HCT116 (cell line): ENCODE results near the gene RALGPS2. TPM values are rescaled to one million over a fixed set of nuclear protein-coding genes. Genes with fewer than 3 reads are reported as not detected.
A peak's percentile ranks its signal among the peaks of the same experiment; 100 is the strongest.

Experiments
- ATAC-seq: fragments of 200-7000 bp; cut with Tn5 transposase; 2 replicates; pipeline ENCODE4 v1.9.1; 2020; ENCODE audit warnings: mild to moderate bottlenecking, moderate library complexity
- BruUV-seq: library from RNA; stranded (reverse); fragments of 400-500 nt; replicated peaks from 2 replicates; lab custom pipeline; 2021; lab: Mats Ljungman, UMichigan
- CTCF ChIA-PET: fragments of 300-600 bp; sonication (Branson Sonifier 250); formaldehyde crosslinking; loops from one replicate; lab custom pipeline; 2021; ENCODE audit warnings: antibody characterized with exemption; lab: Charles Lee
- POLR2A ChIA-PET: fragments of 300-600, 350-600 bp; sonication (Branson Sonifier 250); formaldehyde crosslinking; loops from one replicate; lab custom pipeline; 2021; ENCODE audit warnings: antibody characterized with exemption; lab: Charles Lee
- RAD21 ChIA-PET, 2 experiments: fragments of 300-600 bp; sonication (Branson Sonifier 250); formaldehyde crosslinking; loops; one replicate each; lab custom pipeline; 2023; ENCODE audit warnings: low total read pairs in 2 of 2; ENCODE audit not compliant: uncharacterized antibody in 2 of 2, unreplicated experiment in 2 of 2, low non-redundant PET in 1 of 2; lab: Charles Lee
- DNase-seq: peaks from one replicate; pipeline ENCODE4 v3.0.0-alpha.2; 2010; ENCODE audit warnings: low read depth, low spot score
- H2AFZ ChIP-seq: fragments of 200-600 bp; shearing (Covaris generic), sonication (generic); 2 replicates; pipeline ENCODE4 v1.6.1; 2017; ENCODE audit warnings: low read depth, mixed run types, mixed read lengths, antibody characterized with exemption, low read length; ENCODE audit not compliant: poor library complexity, severe bottlenecking
- H3K27ac ChIP-seq: 2 replicates; pipeline ENCODE4 v1.5.1; 2012; ENCODE audit warnings: low read depth, low read length
- H3K27me3 ChIP-seq: fragments of 200-600 bp; sonication (generic); 2 replicates; pipeline ENCODE4 v1.6.1; 2016; ENCODE audit warnings: mixed run types, low read length, mixed read lengths; ENCODE audit not compliant: insufficient read depth
- H3K36me3 ChIP-seq, 2 experiments: fragments of 200-500 bp in 1 of 2; fragments of 200-600 bp in 1 of 2; sonication (Bioruptor generic) in 1 of 2; sonication (generic) in 1 of 2; 2 replicates each; pipeline versions ENCODE4 v1.5.1 to v1.6.1; 2014 to 2016; ENCODE audit warnings: low read length in 2 of 2, inconsistent platforms in 1 of 2, mixed read lengths in 1 of 2, mixed run types in 1 of 2; ENCODE audit not compliant: insufficient read depth in 2 of 2, control insufficient read depth in 1 of 2
- H3K4me1 ChIP-seq, 2 experiments: fragments of 200-600 bp in 1 of 2; sonication (generic) in 1 of 2; 2 replicates each; pipeline versions ENCODE4 v1.5.1 to v1.6.1; 2012 to 2017; ENCODE audit warnings: low read length in 2 of 2, inconsistent platforms in 1 of 2, mild to moderate bottlenecking in 1 of 2, mixed read lengths in 1 of 2, mixed run types in 1 of 2, moderate library complexity in 1 of 2; ENCODE audit not compliant: insufficient read depth in 2 of 2, control insufficient read depth in 1 of 2
- H3K4me2 ChIP-seq: fragments of 200-600 bp; sonication (generic); 2 replicates; pipeline ENCODE4 v1.6.1; 2017; ENCODE audit warnings: mixed run types, low read length, mixed read lengths
- H3K4me3 ChIP-seq, 2 experiments: fragments of 200-600 bp in 1 of 2; sonication (generic) in 1 of 2; replicated peaks in 1 of 2; 2 replicates each; pipeline ENCODE4 v1.5.1; 2011 to 2016; ENCODE audit warnings: low read length in 2 of 2, control low read depth in 1 of 2, low read depth in 1 of 2, mild to moderate bottlenecking in 1 of 2, mixed read lengths in 1 of 2, mixed run types in 1 of 2
- H3K79me2 ChIP-seq: fragments of 200-600 bp; sonication (generic); 2 replicates; pipeline ENCODE4 v1.6.1; 2017; ENCODE audit warnings: mild to moderate bottlenecking, mixed run types, low read length, moderate library complexity, mixed read lengths; ENCODE audit not compliant: insufficient read depth
- H3K9ac ChIP-seq: fragments of 200-600 bp; sonication (generic); 2 replicates; pipeline ENCODE4 v1.6.1; 2016; ENCODE audit warnings: low read length, mixed read lengths
- H3K9me2 ChIP-seq: fragments of 200-600 bp; sonication (generic), shearing (Covaris generic); 2 replicates; pipeline ENCODE4 v1.6.1; 2017; ENCODE audit warnings: mixed run types, mild to moderate bottlenecking, moderate library complexity; ENCODE audit not compliant: insufficient read depth
- H3K9me3 ChIP-seq, 2 experiments: fragments of 200-500 bp in 1 of 2; fragments of 200-600 bp in 1 of 2; sonication (Bioruptor generic) in 1 of 2; sonication (generic) in 1 of 2; 2 replicates each; pipeline ENCODE4 v1.6.1; 2014 to 2017; ENCODE audit warnings: low read length in 2 of 2, mixed read lengths in 2 of 2, inconsistent platforms in 1 of 2, low read depth in 1 of 2, mild to moderate bottlenecking in 1 of 2, mixed run types in 1 of 2, moderate library complexity in 1 of 2; ENCODE audit not compliant: control insufficient read depth in 1 of 2, insufficient read depth in 1 of 2
- H4K20me1 ChIP-seq: fragments of 200-600 bp; sonication (generic), shearing (Covaris generic); 2 replicates; pipeline ENCODE4 v1.6.1; 2017; ENCODE audit warnings: mixed run types, mild to moderate bottlenecking, moderate library complexity; ENCODE audit not compliant: insufficient read depth
- ATF3 ChIP-seq: IDR thresholded peaks from 2 replicates; pipeline ENCODE4 v1.6.1; 2012
- CBX3 ChIP-seq: IDR thresholded peaks from 2 replicates; pipeline ENCODE4 v1.6.1; 2012; ENCODE audit warnings: low read depth
- CTCF ChIP-seq, 3 experiments: fragments of 200-600 bp in 1 of 3; sonication (generic) in 1 of 3; IDR thresholded peaks in 2 of 3; conservative IDR thresholded peaks in 1 of 3; 2 replicates each; pipeline ENCODE4 v1.5.1; 2012 to 2017; ENCODE audit warnings: low read depth in 2 of 3, low read length in 2 of 3, antibody characterized with exemption in 1 of 3, borderline replicate concordance in 1 of 3, control low read depth in 1 of 3, mild to moderate bottlenecking in 1 of 3, mixed read lengths in 1 of 3, mixed run types in 1 of 3, moderate library complexity in 1 of 3; ENCODE audit not compliant: insufficient read depth in 1 of 3
- EGR1 ChIP-seq: IDR thresholded peaks from 2 replicates; pipeline ENCODE4 v1.6.1; 2012; ENCODE audit warnings: low read depth
- ELF1 ChIP-seq: IDR thresholded peaks from 2 replicates; pipeline ENCODE4 v1.6.1; 2012; ENCODE audit warnings: low read depth, borderline replicate concordance
- EZH2 ChIP-seq: fragments of 200-600 bp; sonication (generic); IDR thresholded peaks from 2 replicates; pipeline ENCODE4 v1.6.1; 2017; ENCODE audit warnings: antibody characterized with exemption, mixed run types
- EZH2phosphoT487 ChIP-seq: fragments of 200-600 bp; IDR thresholded peaks from 2 replicates; pipeline ENCODE4 v1.6.1; 2018; ENCODE audit warnings: antibody characterized with exemption, borderline replicate concordance
- FOSL1 ChIP-seq: IDR thresholded peaks from 2 replicates; pipeline ENCODE4 v1.6.1; 2012; ENCODE audit warnings: low read depth
- JUND ChIP-seq: IDR thresholded peaks from 2 replicates; pipeline ENCODE4 v1.6.1; 2012
- MAX ChIP-seq: IDR thresholded peaks from 2 replicates; pipeline ENCODE4 v1.6.1; 2012
- POLR2AphosphoS5 ChIP-seq: IDR thresholded peaks from 2 replicates; pipeline ENCODE4 v1.6.1; 2011; ENCODE audit warnings: mild to moderate bottlenecking, low read depth, low read length, moderate library complexity
- RAD21 ChIP-seq: IDR thresholded peaks from 2 replicates; pipeline ENCODE4 v1.6.1; 2012; ENCODE audit warnings: low read depth, mild to moderate bottlenecking
- SIN3A ChIP-seq: IDR thresholded peaks from 2 replicates; pipeline ENCODE4 v1.6.1; 2012; ENCODE audit warnings: low read depth
- SRF ChIP-seq: IDR thresholded peaks from 2 replicates; pipeline ENCODE4 v1.6.1; 2012; ENCODE audit warnings: low read depth
- ZBTB33 ChIP-seq: IDR thresholded peaks from 2 replicates; pipeline ENCODE4 v1.6.1; 2011; ENCODE audit warnings: mild to moderate bottlenecking, low read length, moderate library complexity; ENCODE audit not compliant: insufficient replicate concordance; ENCODE audit errors: extremely low read depth
- ZFX ChIP-seq: fragments of 450-650 bp; IDR thresholded peaks from 2 replicates; pipeline ENCODE4 v1.6.1; 2017
- ZNF274 ChIP-seq: fragments of 200-500 bp; sonication (Bioruptor generic); IDR thresholded peaks from 2 replicates; pipeline ENCODE4 v1.6.1; 2014; ENCODE audit warnings: mild to moderate bottlenecking, low read depth, low read length, inconsistent platforms
- intact Hi-C: fragments of 100-400 bp; cut with micrococcal nuclease; formaldehyde crosslinking; loops from 2 replicates; pipeline ENCODE4 v1.10.0; 2022
- total RNA-seq: library from RNA; stranded (reverse); gene quantifications from one replicate; pipeline ENCODE4 v1.2.1, GENCODE V29; 2021; ENCODE audit not compliant: unreplicated experiment

Gene RALGPS2
- total RNA-seq, 1 experiment from 2014 or later, result 25.6 TPM

GRCh38 chr1:178679237-178679636, 45.8 kb upstream of the RALGPS2 start:
- Histone ChIP-seq H3K27me3 (no peaks in the 10 kb centered on the region), H3K9ac (no peak overlapping the region), H2AFZ (peak overlapping the region; percentile 8), H4K20me1 (no peaks in the 10 kb centered on the region), H3K4me2 (no peak overlapping the region), H3K9me2 (no peaks in the 10 kb centered on the region), H3K4me3 (no peak overlapping the region), H3K27ac (no peak overlapping the region), H3K79me2 (no peaks in the 10 kb centered on the region), H3K36me3 (no peaks in the 10 kb centered on the region), H3K4me1 (peaks cover 15 to 26% of the 10 kb centered on the region in 2 experiments; a peak in 3 of 4 replicates), H3K9me3 (no peaks in the 10 kb centered on the region)
- intact Hi-C loops, result no loop called here
- ChIA-PET CTCF (no interaction called here), POLR2A (no interaction called here), RAD21 (no interaction called here)
- BruUV-seq, result no TSS peak
- ATAC-seq, result no peak
- no peak for DNase-seq
- TF ChIP-seq RAD21, result no peak
- TF ChIP-seq ZBTB33, result no peak
- TF ChIP-seq JUND, result no peak
- TF ChIP-seq CBX3, result no peak
- TF ChIP-seq ELF1, result no peak
- no peak for TF ChIP-seq EZH2phosphoT487
- no peak for TF ChIP-seq SIN3A
- TF ChIP-seq EZH2, result no peak
- no peak for TF ChIP-seq POLR2AphosphoS5
- no peak for TF ChIP-seq ZNF274
- TF ChIP-seq MAX, result no peak
- no peak for TF ChIP-seq CTCF (IDR thresholded peaks at IDR 0.05 in 2 of 3, conservative IDR thresholded peaks at IDR 0.05 in 1 of 3; ENCODE audit: borderline replicate concordance in 1 of 3, insufficient read depth in 1 of 3, low read depth in 2 of 3, low read length in 2 of 3)
- no peak for TF ChIP-seq FOSL1
- no peak for TF ChIP-seq ATF3
- TF ChIP-seq ZFX, result no peak
- no peak for TF ChIP-seq SRF
- no peak for TF ChIP-seq EGR1
